Measurements from ENCODE around the gene NOX1.

DNA sequence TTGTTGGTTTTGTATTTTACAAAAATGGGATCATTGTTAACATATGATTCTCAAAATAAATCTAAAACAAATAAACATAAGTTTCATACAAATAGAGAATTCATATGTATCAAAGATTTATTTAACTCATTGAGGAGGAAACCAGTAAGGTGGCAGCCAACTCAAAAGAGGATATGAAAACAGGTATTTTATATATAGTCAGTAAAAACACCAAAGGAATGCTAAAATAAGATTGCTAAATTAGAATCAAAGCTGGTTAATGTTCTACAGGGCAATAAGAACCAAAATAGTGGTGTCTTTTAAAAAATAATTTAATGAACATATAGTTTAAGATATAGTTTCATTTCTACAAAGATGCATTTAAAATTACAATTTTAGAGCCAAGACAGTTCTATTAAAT, 31.5 kb upstream of the NOX1 start:
- TF ChIP-seq, protein P1, sequence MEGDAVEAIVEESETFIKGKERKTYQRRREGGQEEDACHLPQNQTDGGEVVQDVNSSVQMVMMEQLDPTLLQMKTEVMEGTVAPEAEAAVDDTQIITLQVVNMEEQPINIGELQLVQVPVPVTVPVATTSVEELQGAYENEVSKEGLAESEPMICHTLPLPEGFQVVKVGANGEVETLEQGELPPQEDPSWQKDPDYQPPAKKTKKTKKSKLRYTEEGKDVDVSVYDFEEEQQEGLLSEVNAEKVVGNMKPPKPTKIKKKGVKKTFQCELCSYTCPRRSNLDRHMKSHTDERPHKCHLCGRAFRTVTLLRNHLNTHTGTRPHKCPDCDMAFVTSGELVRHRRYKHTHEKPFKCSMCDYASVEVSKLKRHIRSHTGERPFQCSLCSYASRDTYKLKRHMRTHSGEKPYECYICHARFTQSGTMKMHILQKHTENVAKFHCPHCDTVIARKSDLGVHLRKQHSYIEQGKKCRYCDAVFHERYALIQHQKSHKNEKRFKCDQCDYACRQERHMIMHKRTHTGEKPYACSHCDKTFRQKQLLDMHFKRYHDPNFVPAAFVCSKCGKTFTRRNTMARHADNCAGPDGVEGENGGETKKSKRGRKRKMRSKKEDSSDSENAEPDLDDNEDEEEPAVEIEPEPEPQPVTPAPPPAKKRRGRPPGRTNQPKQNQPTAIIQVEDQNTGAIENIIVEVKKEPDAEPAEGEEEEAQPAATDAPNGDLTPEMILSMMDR (IDR thresholded peaks at IDR 0.05) = no peak
- no peak for TF ChIP-seq POLR2A (IDR thresholded peaks at IDR 0.05)
